Femur (tissue), 1 donor: Measurements from ENCODE around the gene BCAP29.

Source experiments
- DNase-seq: peaks from one replicate; pipeline ENCODE4 v3.0.0-alpha.2; 2017

BCAP29 gene

DNA sequence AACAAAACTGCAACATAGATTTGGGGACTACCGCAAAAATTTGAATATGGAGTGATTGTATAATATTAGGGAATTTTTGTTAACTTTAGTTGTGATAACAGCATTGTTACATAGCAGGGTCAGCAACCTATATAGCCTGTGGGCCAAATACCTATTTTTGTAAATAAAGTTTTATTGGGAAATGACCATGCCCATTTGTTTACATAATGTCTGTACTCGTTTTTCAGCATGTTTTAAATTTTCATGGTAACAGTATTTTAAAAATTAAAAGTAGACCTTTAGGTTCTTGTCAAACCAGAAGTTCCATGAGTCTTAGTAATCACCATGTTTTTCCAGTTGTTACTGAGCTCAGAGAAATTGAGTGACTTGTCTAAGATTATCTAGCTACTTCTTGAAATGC lies 4.7 kb downstream of the BCAP29 start:
- no peak for DNase-seq

DNA sequence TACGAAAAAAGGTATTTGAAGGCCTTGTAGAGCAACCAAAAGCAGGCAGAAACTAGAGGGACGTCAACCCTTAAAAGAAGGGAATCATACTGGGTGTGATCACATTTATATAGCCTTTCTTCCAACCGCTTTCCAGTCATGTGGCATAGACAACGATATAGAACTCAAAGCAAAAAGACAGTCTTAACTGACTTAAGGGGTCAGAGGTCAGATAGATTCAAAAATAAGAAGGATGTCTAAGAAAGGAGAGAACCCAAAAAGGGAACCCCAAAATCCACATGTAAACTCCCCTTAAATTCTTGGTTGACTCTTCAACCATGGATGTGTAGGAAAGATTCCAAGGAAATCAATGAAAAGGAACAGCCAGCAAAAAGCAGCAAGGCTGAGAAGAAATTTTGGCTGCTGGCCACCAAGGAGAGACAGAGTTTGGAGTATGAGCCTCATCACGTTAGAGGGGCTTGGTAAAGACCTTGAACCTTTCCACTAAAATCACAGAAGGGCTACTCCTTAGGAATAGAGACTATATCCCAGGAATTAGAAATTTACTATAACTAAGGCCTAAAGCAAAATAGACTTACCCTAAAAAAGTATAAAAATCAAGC lies 8.6 kb downstream of the BCAP29 start:
- no peak for DNase-seq

DNA sequence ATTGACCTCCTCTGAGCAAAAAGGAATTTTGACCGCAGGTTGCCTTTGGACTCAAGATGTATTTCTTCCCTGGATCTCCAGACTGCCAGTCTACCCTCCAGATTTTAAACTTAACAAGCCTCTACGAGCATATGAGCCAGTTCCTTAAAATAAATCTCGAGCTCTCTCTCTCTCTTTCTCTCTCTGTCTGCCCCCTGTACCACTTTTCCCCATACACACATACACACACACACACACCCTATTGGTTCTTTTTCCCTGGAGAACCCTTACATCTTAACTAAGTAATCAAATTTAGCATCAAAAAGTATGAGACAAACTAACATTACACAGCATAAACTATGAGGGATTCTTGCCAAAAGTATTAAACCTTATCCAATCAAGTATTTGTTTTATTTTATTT lies 11.4 kb downstream of the BCAP29 start:
- DNase-seq: no peak

DNA sequence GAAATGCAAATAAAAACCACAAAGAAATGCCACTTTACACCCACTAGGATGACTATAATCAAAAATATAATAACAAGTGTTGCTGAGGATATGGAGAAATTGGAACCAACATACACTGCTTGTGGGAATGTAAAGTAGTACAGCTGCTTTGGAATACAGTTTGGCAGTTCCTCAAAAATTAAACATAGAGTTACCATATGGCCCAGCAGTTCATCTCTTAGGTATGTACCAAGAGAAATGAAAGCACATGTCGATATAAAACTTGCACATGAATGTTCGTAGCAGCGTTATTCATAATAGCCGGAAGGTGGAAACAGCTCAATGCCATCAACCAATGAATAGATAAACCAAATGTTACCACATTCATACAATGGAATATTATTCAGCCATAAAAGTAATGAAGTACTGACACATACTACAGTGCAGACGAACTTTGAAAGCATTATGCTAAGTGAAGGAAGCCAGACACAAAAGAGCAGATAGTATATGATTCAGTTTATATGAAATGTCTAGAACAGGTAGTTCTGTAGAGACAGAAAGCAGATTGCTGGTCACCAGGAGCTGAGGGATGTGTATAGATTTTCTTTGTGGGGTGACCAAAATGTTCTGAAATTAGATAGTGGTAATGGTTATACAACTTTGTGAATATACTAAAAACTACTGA lies 12.4 kb downstream of the BCAP29 start:
- no peak for DNase-seq

DNA sequence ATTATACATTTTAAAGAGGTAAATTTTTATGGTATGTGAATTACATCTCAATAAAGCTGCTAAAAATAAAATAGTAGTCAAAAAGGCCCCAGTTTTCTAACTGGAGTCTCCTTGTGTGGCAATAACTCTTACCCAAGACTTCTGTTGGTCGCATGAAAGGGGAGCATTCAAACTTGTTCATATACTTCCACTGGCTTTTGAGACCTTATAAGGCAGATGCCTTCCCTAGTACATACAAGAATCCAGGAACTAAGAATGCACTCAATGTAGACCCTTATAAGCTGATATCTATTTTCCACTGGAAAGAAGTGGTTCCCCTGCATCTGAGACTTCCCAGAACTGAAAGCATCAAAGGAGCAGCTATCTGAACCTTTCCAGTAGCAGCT lies 13.0 kb downstream of the BCAP29 start:
- DNase-seq: no peak

DNA sequence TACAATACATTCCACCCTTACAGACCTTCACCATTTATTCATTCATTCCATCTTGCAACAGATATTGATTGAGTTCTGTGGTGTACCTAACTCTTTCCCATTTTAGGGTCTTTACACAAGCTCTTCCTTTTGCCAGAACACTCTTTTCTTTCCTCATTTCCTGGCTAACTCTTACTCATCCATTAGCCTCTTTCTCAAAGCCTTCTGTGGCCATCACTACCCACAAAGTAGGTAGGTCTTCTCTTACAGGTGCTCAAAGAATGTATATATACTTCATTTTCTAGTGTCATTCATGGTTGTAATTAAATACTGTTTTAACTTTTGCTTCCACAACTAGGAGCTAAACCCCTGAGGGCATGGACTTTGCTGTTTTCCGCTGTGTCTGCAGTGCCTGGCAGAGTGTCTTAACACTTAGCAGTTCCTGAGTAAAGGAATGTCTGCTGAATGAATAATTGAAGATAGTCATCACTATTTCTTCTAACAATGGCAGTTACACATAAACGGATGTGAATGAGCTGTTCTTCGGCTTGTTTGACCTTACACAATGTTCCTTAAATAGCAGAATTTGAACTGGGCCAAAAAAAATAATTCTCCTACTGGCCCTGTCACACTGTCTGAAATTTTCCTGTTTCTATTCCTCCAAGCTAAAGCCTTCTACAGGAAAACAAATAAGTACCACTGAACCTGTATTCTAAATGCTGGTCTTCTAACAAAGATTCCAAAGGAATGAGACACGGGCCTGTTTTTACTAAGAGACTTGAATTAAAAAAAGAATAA lies 15.1 kb downstream of the BCAP29 start:
- no peak for DNase-seq

DNA sequence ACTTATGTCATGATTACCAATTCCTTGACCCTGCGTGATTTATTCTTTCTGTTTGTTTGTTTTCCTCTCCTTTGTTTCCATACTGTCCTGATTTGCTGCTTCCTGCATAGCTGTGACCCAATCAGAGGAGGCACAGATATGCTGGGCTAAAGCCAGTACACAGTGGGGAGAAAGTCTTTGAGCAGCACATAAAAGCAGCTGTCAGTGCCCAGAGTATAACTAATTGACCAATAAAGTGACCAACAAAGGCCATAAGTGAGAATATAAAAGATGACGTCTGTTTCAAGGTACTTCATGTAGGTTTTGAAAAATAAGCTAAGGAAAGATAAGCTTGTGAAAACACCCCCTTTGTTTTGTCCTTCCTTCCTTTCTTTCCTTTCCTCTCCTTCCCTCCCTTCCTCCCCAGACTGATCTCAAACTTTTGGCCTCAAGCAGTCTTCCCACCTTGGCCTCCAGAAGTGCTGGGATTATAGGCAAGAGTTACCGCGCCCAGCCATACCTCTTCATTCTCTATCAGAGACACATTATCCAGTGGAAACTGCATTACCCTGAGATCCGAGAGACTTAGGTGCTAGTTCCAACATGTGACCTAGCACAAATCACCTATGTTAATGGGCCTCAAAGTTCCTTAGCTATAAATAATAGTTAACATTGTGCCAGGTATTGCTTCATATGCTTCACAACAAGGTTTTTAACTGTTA lies 17.0 kb downstream of the BCAP29 start:
- DNase-seq: no peak

DNA sequence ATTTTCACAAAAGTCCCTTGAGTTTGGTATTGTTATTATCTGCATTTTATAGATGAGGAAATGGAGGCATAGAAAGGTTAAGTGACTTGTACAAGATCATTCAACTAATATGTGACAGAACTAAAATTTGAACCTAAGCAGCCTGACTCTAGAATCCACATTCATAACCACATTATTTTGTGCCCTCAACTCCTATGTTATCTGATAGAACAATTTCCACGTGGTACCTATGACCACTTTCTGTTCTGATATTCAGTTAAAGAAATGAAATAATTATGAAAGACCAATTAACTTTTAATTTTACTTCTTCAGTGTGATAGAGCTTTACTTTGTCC lies 17.5 kb downstream of the BCAP29 start:
- no peak for DNase-seq

DNA sequence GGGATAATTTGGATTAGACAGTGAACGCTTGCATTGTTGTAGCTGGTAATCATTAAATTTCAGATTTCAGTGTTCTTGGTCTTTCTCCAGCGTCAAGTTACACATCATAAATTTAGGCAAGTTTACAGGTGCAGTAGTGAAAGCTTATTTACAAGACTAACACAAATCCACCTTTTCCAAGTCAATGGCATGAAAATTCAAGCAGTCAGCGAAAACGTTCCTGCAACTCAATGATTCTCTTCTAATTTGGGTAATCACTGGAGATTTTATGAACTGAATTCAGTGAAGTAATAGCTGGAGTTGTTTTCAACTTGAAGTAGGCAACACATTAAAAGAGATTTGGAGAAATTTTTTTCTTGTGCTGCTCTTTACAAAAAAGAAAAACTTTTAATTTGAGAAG lies 17.9 kb downstream of the BCAP29 start:
- DNase-seq: no peak

DNA sequence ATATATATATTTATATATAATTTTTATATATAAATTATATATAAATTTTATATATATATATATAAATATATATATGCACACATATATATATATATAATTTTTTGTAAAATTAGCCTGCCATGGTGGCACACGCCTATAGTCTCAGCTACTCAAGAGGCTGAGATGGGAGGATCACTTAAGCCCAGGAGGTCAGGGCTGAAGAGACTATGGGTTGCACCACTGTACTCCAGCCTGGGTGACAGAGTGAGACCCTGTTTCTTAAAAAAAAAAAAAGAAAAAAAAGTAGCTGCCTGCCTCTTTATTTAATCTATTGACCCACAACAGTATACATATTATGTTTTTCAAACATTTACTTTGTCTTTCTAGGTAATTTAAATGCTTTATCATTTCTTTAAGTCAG lies 19.2 kb downstream of the BCAP29 start:
- DNase-seq: no peak

DNA sequence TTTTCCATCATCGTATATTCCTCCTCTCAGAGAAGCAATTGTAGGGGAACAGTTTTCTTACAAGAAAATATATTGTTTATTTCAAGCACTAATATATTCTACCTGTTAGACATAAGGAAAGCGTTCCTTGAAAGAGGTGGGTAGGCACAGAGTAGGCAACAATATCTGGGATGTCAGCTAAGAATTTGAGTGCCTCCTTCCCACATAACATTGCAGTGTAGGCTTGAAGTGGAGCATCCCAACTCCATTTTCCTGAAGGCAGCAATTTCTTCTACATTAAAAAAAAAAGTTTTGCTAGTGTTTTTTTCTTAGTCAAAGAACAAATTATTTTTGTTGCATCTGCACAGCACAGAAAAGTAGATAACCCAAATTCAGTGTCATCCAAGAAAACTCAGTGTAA lies 20.8 kb downstream of the BCAP29 start:
- DNase-seq: no peak

DNA sequence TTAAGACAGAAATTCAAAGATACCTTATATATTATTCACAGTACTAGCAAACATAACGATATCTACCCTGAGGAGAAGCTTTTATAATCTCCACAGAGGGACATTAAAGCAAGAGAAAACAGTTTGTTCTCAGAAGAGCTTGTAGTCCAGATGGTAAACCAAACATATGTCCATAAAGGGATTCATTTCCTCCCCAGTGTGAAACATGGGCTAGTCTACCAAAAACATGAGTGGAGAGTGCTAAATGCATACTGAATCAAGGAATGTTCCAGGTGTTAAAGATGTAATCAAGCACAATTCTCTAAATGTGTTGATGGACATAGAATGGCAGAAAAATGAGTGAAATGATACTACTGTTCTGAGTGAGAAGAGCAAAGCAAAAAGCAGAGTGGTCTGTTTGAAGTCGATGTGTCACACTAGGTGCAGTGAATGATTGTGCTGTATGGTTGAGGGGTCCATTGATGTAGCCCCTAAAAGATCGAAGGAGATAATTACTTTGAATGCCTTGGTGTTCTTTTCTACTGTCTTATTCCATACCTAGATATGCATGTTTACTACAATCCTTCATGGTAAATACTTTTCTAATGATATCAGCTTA lies 25.3 kb downstream of the BCAP29 start:
- no peak for DNase-seq

DNA sequence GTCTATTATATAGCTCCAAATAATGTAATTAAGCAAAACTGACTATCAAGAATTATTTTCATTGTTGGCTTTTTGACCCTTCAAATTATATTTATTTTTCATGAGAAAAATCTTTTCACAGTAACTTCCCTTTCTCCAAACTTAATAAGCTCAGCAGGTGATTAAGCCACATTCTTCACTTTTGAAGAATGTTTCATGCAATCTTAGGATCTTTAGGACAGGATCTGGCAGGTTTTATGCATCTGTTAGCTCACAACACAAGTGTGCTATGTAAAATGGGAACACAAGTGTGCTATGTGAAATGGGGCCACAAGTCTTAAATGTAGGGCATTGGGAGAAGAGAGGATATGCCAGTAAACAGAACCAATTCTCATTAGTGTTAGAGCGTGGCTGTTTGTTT lies 26.3 kb downstream of the BCAP29 start:
- DNase-seq: no peak

DNA sequence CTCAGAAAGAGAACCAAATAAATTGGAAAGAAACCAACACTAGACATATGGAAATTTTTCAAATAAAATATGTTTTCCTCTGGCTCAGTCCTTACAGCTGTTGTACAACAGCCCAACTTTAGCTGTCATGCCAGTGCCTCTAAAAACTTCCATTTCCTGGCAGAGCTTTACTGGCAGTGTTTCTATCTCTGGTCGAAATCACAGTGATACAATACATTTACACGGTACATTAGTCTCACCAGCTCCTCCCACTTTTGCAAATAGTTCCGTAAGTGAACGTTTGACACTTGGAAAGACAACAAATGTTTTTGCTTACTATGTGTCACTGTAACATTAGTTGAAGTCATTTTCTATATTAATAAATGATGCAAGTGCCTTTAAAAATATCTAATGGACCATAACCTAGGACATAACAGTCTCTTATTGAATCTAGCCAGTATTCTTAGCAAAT lies 29.8 kb downstream of the BCAP29 start:
- peak; percentile 28 for DNase-seq

DNA sequence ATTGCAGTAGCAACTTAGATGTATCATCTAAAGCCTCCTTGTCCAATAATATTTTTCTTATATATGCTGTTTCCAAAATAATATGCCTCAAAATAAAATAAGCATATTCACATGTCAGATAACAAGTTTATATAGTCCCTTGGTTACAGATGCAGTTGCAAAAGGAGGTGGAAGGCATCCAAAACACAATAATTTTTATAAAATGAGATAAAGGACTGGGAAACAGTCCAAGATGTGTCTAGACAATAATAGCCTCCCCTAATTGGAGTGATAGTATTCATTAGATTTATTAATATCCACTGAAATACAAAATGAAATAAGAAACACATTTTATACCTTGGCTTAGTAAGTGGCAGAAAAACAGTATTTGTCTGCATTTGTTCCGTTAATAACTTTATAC lies 30.3 kb downstream of the BCAP29 start:
- DNase-seq: no peak

DNA sequence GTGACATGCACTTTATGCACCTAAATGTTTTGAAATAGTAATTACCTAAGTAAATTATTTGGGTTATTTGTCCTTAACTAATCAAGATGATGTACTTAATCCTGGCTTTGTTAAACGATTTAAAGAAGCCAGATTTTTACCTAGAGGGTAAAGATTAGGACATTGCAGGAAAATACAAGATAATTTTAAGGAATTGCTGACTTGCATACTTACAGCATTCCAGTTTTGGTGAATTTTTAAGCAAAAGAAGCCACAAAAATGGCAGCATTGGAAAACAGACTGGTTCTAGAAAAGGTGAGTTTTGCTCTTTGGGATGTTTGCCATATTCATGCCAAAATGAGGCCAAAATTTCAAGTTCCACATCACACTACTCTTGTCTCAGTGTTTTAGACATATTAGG lies 33.4 kb downstream of the BCAP29 start:
- no peak for DNase-seq

DNA sequence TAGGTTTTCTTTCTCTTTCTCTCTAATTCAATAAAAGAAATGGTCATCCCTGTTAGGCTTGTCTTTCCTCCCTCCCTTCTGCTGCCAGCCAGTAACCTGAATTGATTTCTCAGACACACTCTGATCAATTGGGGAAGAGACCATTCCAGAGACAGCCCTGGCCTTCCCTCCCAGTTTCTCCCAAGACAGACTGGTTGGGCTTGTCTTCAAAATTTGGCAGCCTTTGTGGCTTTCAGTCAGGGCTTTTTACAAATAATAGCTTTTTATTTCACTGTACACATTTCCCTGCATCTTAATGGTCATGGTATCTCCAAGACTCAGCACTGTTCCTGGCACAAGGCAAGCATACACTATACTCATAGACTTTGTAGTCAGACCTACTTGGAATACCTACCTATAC lies 33.9 kb downstream of the BCAP29 start:
- no peak for DNase-seq

DNA sequence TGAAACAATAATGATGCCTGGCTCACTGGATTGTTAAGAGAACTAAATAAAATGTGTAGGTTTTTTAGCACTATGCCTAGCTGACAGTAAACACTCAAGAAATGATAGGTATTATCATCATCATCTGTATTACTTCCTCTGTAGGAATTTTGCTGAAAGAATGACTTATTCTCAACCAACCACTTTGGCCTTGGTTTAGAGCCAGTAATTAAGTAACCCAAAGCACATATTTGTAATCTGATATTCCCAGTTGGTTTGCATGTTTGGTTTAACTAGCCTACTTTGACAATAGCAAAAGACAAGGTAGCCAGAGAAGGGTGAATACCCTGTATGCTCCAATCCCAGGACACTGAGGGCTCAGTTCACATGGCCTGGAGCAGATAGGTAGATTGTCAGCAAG lies 34.4 kb downstream of the BCAP29 start:
- no peak for DNase-seq

DNA sequence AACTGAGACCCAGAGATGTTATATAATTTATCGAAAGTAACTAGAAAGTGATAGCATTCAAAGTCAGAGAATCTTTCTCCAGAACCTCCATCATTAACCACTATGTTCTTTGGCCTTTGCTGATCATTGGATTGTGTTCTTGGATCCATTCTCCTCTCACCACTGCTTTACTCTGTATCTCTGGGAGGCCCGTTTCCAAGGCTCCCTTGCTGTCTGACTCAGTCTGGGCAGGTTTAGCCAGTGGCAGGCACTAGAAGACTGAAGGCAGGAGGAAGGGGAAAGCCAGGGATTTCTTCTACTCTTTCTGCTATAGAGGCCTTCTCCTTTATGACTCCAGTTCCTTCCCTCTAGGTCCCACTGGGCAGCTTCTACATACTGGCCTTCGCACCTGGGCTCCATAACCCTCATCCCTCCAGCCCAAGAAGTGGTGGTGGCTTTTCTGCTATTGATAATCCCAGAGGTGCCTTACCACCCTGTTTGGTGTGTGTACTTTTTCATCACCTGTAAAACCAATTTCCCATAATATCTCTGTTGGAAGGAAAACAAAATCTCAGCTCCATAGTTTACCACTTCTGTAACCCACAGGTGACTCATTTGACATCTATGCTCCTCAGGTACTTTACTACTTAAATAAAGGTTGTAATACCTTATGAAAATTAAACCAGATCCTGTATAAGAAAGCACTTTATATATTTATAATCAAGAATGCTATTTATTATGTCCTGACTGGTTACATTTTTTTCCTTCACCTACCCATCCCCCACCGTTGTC lies 36.0 kb downstream of the BCAP29 start:
- no peak for DNase-seq

DNA sequence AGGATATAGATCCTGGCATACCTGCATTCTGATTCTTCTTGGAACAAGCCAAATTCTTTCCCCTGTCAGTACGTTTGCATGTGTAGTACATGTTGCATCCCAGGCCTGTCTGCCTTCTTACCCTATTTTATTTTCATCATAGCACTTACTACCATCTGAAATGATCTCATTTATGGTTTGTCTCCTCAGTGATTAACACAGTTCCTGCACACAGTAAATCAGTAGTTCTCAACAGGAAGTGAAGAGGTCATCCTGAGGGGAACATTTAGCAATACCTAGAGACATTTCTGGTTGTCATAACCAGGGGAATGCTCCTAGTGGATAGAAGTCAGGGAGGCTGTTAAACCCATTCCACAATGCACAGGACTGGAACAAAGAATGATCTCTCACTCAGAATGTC lies 42.4 kb downstream of the BCAP29 start:
- DNase-seq: no peak

DNA sequence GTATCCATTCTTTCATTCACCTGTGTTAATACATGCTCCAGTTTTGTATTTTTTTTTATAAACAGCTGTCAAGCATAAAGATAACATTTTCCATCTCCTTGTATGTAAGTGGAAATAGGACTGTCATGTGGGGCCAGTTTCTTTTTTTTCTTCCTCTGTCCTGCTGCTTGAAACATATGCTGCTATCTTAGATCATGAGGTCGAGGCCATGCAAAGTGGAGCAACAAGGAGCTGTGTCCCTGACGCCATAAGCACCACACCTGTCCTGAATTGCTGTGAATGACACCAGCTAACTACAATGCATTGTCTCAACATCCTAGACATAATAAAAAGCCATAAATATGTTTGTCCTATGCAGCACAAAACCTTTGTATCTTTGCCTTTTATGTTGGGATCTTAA lies 42.8 kb downstream of the BCAP29 start:
- no peak for DNase-seq

DNA sequence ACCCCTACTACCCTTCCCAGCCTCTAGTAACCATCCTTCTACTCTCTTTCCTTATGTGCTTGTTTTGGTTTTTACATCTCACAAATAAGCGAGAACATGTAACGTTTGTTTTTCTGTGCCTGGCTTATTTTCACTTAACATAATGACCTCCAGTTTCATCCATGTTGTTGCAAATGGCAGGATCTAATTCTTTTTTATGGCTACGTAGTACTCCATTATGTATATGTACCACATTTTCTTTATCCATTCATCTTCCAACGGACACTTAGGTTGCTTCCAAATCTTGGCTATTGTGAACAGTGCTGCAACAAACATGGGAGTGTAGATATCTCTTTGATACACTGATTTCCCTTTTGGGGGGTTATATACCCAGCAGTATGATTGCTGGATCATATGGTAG lies 47.0 kb downstream of the BCAP29 start:
- DNase-seq: no peak
